ENCODE data around the gene S1PR3.

S1PR3 gene

GRCh38 chr9:88993327-88993726 is 2.1 kb downstream of the S1PR3 start:
- no peak for DNase-seq

GRCh38 chr9:88993871-88994460 is 2.7 kb downstream of the S1PR3 start:
- DNase-seq, result no peak

- DNase-seq, result no peak
Measured at GRCh38 chr9:88994469-88995199, 3.4 kb downstream of the S1PR3 start.

- DNase-seq, result no peak
Measured at GRCh38 chr9:88995200-88995577, 3.9 kb downstream of the S1PR3 start.

GRCh38 chr9:88995627-88996026 is 4.4 kb downstream of the S1PR3 start:
- no peak for DNase-seq

- DNase-seq, result no peak
Measured at GRCh38 chr9:88996046-88996920, 5.0 kb downstream of the S1PR3 start.

GRCh38 chr9:88996921-88997235 is 5.6 kb downstream of the S1PR3 start:
- DNase-seq, result no peak

- DNase-seq, result no peak
Measured at GRCh38 chr9:88997646-88998045, 6.4 kb downstream of the S1PR3 start.

GRCh38 chr9:88998503-88998902 is 7.2 kb downstream of the S1PR3 start:
- no peak for DNase-seq

GRCh38 chr9:88998911-88999310 is 7.6 kb downstream of the S1PR3 start:
- no peak for DNase-seq

GRCh38 chr9:89000371-89000781 is 9.1 kb downstream of the S1PR3 start:
- DNase-seq, result no peak

GRCh38 chr9:89000973-89001916 is 10.0 kb downstream of the S1PR3 start:
- peak; percentile 32 for DNase-seq

- no peak for DNase-seq
Measured at GRCh38 chr9:89001917-89002540, 10.8 kb downstream of the S1PR3 start.

- DNase-seq, result no peak
Measured at GRCh38 chr9:89002987-89003386, 11.7 kb downstream of the S1PR3 start.

GRCh38 chr9:89005323-89005722 is 14.1 kb downstream of the S1PR3 start:
- DNase-seq, result no peak

- DNase-seq, result no peak
Measured at GRCh38 chr9:89006267-89006666, 15.0 kb downstream of the S1PR3 start.

GRCh38 chr9:89006996-89007967 is 16.0 kb downstream of the S1PR3 start:
- DNase-seq, result no peak

- no peak for DNase-seq
Measured at GRCh38 chr9:89008055-89008743, 16.9 kb downstream of the S1PR3 start.

GRCh38 chr9:89008744-89009545 is 17.7 kb downstream of the S1PR3 start:
- DNase-seq, result no peak

GRCh38 chr9:89009546-89009840 is 18.2 kb downstream of the S1PR3 start:
- no peak for DNase-seq
